Activated CD4-positive, alpha-beta T cell treated with anti-CD3 and anti-CD28 coated beads for 36 hours (primary cell): Measurements from ENCODE around the gene PDGFRB. TPM values are rescaled to one million over a fixed set of nuclear protein-coding genes. Genes with fewer than 3 reads are reported as not detected.

Experiments
- ATAC-seq: fragments of 200-7000 bp; cut with Tn5 transposase; one replicate; pipeline ENCODE4 v1.10.0; 2021; ENCODE audit warnings: mild to moderate bottlenecking, moderate library complexity
- CTCF ChIA-PET: fragments of 350-600 bp; sonication (Branson Sonifier 250); formaldehyde crosslinking; loops from one replicate; lab custom pipeline; 2021; ENCODE audit warnings: antibody characterized with exemption; lab: Charles Lee
- POLR2A ChIA-PET: fragments of 350-600 bp; sonication (Branson Sonifier 250); formaldehyde crosslinking; loops from one replicate; lab custom pipeline; 2021; ENCODE audit warnings: antibody characterized with exemption, inconsistent platforms; lab: Charles Lee
- DNase-seq: peaks from one replicate; pipeline ENCODE4 v3.0.0-alpha.2; 2020
- H3K27ac Mint-ChIP-seq: one replicate; pipeline ENCODE4 v1.8.0; 2021; ENCODE audit warnings: mixed read lengths
- H3K27me3 Mint-ChIP-seq: one replicate; pipeline ENCODE4 v1.8.0; 2021; ENCODE audit warnings: mixed read lengths
- H3K36me3 Mint-ChIP-seq: one replicate; pipeline ENCODE4 v1.8.0; 2021; ENCODE audit warnings: low read depth, mixed read lengths
- H3K4me1 Mint-ChIP-seq: one replicate; pipeline ENCODE4 v1.8.0; 2021; ENCODE audit warnings: mixed read lengths
- H3K4me3 Mint-ChIP-seq: one replicate; pipeline ENCODE4 v1.8.0; 2021; ENCODE audit warnings: mild to moderate bottlenecking, moderate library complexity, mixed read lengths
- H3K9me3 Mint-ChIP-seq: one replicate; pipeline ENCODE4 v1.8.0; 2021; ENCODE audit warnings: low read depth, mixed read lengths
- intact Hi-C, 2 experiments: fragments of 100-400 bp; cut with DNase I in 1 of 2; cut with micrococcal nuclease in 1 of 2; formaldehyde crosslinking; loops; one replicate each; pipeline versions ENCODE4 v1.14.2 to v1.15.1; 2022 to 2024; cut with DNase I, micrococcal nuclease
- total RNA-seq, 2 experiments: library from RNA; stranded (reverse); gene quantifications; one replicate each; pipeline ENCODE4 v1.2.3, GENCODE V29; 2021

The PDGFRB gene
- total RNA-seq, 2 experiments from 2014 or later, result not detected

DNA sequence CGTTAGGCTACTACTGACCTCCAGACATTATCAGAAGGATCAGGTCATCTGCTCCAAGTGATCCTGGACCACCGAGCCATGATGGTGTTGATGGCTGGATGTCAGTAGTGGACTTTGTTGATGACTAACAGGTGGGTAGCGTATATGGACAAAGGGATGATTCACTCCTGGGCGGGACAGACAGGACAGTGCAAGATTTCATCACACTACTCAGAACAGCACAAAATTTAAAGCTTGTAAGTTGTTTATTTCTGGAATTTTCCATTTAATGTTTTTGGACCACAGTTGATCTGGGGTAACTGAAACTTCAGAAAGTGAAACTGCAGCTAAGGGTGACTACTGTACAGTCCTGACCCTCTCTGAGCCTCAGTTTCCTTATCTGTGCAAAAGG is 12.7 kb downstream of the PDGFRB start:
- ChIA-PET CTCF (interaction anchor here (1.0 kb wide), 1 partner anchor 41 kb away, joined by 3 read pairs; no protein-coding TSS in a partner anchor), POLR2A (no interaction called here)
- no peak overlapping the region for H3K27ac Mint-ChIP-seq
- H3K27me3 Mint-ChIP-seq, result no peaks in the 10 kb centered on the region
- H3K4me1 Mint-ChIP-seq, result no peaks in the 10 kb centered on the region
- ATAC-seq, result no peak
- intact Hi-C loops, result no loop called here
- H3K9me3 Mint-ChIP-seq, result no peaks in the 10 kb centered on the region
- H3K4me3 Mint-ChIP-seq, result no peak overlapping the region
- no peaks in the 10 kb centered on the region for H3K36me3 Mint-ChIP-seq
- no peak for DNase-seq

DNA sequence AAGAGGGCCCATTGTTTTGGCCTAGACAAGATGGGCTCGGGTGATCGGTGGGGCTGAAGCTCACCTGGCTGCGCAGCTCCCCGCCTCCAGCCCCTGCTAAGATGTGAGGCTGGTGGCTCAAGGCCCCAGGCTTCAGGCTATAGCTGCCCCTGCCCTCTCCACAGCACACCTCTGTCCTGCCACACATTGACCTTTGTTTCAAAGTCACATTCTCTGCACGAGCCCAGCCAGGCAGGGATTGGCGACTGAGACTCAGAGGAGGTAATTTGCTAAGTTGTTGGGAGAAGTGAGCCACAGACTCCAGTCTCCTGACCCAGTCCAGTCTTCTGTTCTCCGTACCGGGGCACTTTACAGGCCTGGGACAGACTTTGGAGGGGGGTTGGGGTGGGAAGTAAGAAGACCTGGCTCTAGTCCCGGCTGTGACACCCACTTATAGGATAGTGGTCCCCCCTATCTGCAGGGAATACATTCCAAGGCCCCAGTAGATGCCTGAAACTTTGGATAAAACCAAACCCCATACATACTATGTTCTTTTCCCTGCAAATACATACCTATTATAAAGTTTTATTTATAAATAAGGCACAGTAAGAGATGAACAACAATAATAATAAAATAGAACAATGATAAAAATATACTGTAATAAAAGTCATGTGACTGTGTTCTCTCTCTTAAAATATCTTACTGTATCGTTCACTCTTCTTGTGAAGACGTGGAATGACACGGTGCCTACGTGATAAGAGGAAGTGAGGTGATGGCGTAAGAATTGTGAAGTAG is 13.3 kb downstream of the PDGFRB start:
- ChIA-PET CTCF (interaction anchor here (1.0 kb wide), 1 partner anchor 41 kb away, joined by 3 read pairs; no protein-coding TSS in a partner anchor), POLR2A (no interaction called here)
- DNase-seq, result no peak
- no peak for ATAC-seq
- Mint-ChIP-seq H3K27ac (no peak overlapping the region), H3K4me3 (no peak overlapping the region), H3K27me3 (no peaks in the 10 kb centered on the region), H3K4me1 (no peaks in the 10 kb centered on the region), H3K9me3 (no peaks in the 10 kb centered on the region), H3K36me3 (no peaks in the 10 kb centered on the region)
- intact Hi-C loops, result no loop called here

DNA sequence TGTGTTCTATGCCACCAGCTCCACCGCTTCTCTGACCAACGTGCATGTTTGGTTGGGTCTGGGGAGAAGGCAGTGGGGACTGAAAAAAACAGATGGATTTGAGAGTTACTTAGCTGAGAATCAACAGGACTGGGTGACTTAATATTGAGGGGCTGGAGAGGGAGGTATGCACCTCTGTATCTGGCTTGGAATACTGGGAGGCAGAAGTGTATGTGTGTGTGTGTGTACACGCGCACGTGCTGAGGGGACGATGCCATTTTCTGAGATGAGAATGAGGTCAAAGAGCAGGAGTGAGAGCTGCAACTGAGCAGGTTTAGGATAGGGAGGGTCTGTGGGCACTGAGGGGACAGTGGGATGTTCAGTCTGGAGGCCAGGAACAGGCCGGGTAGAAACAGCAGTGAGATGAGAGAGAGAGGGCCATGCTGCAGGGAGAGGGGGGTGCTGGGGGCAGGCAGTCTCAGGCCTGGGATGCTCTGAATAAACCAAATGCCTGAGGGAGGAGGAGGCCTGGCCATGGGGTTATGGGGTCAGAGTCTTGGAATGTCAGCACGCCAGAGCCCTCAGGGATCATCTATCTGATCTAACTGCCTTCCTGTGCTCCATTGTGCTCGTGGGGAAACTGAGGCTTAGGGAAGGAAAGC is 14.0 kb downstream of the PDGFRB start:
- Mint-ChIP-seq H3K27ac (no peak overlapping the region), H3K27me3 (no peaks in the 10 kb centered on the region), H3K4me3 (no peak overlapping the region), H3K4me1 (no peaks in the 10 kb centered on the region), H3K9me3 (no peaks in the 10 kb centered on the region), H3K36me3 (no peaks in the 10 kb centered on the region)
- ChIA-PET CTCF (no interaction called here), POLR2A (no interaction called here)
- intact Hi-C loops, result no loop called here
- DNase-seq, result no peak
- no peak for ATAC-seq

DNA sequence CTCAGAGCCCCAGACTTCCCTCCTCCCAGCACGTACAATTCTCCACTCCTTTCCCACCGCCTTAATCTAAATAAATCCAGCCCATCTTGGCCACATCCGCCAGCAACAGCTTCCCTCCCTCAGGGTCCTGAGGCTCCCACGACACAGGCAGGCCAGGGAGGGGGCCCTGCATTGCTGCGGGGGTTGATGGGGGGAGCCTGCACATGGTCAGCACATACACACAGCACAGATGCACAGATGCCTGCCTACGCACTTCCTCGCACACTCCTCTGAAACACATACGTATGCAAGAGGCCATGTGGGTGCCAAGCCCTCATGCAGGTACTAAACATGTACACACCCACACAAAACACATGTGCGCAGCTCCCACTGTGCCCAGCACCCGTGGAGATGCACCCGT is 14.8 kb downstream of the PDGFRB start:
- Mint-ChIP-seq H3K27ac (no peak overlapping the region), H3K27me3 (no peaks in the 10 kb centered on the region), H3K4me1 (no peaks in the 10 kb centered on the region), H3K36me3 (no peaks in the 10 kb centered on the region), H3K4me3 (no peak overlapping the region), H3K9me3 (no peaks in the 10 kb centered on the region)
- ChIA-PET CTCF (no interaction called here), POLR2A (no interaction called here)
- intact Hi-C loops, result no loop called here
- no peak for ATAC-seq
- DNase-seq, result no peak

DNA sequence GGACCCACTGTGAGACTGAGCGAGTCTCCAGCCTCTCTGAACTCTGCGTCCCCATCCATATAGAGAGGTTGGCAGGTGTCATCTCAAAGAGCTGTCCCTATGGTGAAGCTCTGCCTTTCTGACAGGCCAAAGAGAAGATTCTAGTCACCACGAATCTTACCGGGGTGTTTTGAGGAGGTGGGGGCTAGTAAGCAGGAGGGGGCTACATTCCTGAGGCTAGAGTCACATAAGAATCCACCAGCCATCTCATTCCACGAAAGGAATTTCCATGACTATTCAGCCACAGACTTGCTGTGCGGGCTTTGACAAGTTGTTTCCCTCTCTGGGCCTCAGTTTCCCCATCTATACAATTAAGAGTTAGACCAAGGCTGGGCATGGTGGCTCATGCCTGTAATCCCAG is 16.3 kb downstream of the PDGFRB start:
- no peak for ATAC-seq
- Mint-ChIP-seq H3K4me3 (no peak overlapping the region), H3K27ac (no peak overlapping the region), H3K9me3 (no peaks in the 10 kb centered on the region), H3K4me1 (no peaks in the 10 kb centered on the region), H3K36me3 (no peaks in the 10 kb centered on the region), H3K27me3 (no peaks in the 10 kb centered on the region)
- intact Hi-C loops, result no loop called here
- ChIA-PET CTCF (interaction anchor here (0.7 to 0.8 kb wide), 2 partner anchors 71 to 161 kb away, joined by 3 read pairs; no protein-coding TSS in a partner anchor), POLR2A (no interaction called here)
- DNase-seq, result no peak

DNA sequence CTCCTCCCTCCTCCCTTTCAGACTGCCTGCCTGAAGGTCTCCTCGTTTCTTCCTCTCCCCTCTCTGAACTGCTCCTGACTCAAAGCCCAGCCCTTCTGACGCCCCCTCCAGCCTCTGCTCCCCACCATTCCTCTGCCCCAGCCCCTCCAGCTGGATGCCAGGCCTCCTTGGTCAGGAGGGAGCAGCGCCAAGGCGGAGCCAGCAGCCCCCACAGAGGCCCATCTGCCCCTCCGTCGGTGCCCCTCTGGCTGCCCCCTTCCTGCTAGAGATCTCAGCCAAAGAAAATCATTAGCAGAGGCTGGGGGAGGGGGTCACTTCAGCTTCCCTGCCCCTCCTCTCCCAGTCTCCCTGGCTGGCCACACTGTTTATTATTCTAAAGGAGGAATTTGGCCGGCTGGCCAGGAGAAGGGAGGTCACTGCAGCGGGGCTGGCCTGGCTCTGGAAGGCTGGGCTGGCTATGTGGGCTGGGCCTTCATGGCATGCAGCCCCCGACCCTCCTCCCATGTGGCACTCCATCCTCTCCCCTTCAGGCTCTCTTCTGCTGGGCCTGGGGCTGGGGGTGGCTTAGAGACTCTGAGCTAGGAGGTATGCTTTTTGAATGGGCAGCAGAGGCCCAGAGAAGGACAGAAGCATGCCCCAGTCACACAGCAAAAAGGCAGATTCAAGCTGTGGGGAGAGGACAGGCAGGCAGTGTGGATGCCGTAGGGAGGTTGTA is 16.9 kb downstream of the PDGFRB start:
- no peak for ATAC-seq
- Mint-ChIP-seq H3K27ac (no peak overlapping the region), H3K4me1 (no peaks in the 10 kb centered on the region), H3K9me3 (no peaks in the 10 kb centered on the region), H3K36me3 (no peaks in the 10 kb centered on the region), H3K27me3 (no peaks in the 10 kb centered on the region), H3K4me3 (no peak overlapping the region)
- no peak for DNase-seq
- POLR2A ChIA-PET, result no interaction called here
- CTCF ChIA-PET, result interaction anchor here (0.6 to 0.8 kb wide), 2 partner anchors 161 to 697 kb away, joined by 3 read pairs; no protein-coding TSS in a partner anchor
- intact Hi-C loops, result no loop called here

DNA sequence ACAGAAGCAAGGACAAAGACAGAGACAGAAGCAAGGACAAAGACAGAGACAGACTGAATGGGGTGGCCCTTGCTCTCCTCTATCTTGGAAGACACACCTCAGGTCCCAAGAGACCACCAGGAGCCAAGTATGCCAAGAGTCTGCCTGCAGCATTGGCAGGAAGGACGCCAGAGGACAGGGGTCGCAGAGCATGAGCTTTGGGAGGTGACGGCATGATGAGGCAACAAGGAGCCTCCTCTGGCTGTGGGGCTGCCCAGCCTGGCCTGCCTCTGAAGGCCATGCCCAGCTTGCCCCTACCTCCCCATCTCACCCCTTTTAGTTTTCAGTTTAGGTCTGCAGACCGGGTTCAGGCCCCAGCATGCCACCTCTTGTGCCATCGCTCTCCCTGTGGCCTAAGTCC is 17.6 kb downstream of the PDGFRB start:
- no peaks in the 10 kb centered on the region for H3K9me3 Mint-ChIP-seq
- no peak for ATAC-seq
- no peak overlapping the region for H3K27ac Mint-ChIP-seq

DNA sequence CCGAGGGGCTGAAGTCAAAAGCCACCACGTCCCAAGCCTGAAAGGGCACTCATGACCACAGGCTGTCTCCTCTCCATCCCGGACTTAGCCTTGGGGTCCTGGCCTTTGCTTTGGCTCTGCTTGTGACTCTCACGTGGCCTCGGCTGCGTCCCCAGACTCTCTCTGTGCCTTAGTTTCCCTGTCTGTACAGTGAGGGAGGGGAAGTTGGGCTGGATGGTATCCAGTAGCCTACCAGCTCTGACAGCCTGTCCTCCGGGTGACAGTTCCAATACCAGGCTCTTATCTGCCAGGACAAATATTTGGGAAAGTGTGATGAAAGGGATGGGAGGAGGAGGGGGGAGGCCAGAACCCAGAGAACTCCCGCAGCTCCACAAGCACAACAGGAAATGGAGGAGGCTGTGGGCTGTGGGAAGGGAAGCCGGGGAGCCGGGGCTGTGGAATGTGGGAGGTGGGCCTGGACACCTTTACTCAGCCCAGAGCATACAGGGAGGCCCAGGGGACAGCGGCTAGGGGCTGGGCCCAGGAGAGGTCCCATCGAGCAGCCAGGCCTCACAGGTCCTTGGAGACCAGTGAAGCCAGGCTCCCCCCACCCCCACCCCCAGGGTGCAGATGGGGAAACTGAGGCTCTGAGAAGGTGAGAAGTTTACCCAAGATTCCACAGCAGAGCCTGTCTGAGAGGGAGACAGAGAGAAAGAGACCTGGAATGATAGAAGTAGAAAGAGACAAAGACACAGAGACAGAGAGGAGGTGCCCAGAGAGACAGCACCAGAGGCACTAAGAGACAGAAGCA is 18.3 kb downstream of the PDGFRB start:
- DNase-seq (no peak), ATAC-seq (no peak)
- Mint-ChIP-seq H3K4me1 (no peaks in the 10 kb centered on the region), H3K27ac (no peak overlapping the region), H3K36me3 (no peaks in the 10 kb centered on the region), H3K27me3 (no peaks in the 10 kb centered on the region), H3K4me3 (no peak overlapping the region), H3K9me3 (no peaks in the 10 kb centered on the region)
- POLR2A ChIA-PET, result no interaction called here
- CTCF ChIA-PET, result interaction anchor here (1.7 kb wide), 1 partner anchor 10 kb away, joined by 6 read pairs; no protein-coding TSS in a partner anchor
- intact Hi-C loops, result no loop called here

More for the DNA sequence above, 17.6 kb downstream of the PDGFRB start:
- no peaks in the 10 kb centered on the region for H3K4me1 Mint-ChIP-seq
- CTCF ChIA-PET, result interaction anchor here (0.6 kb wide), 1 partner anchor 696 kb away, joined by 3 read pairs; no protein-coding TSS in a partner anchor
- no peak for DNase-seq
- intact Hi-C loops, result no loop called here
- no peaks in the 10 kb centered on the region for H3K27me3 Mint-ChIP-seq
- H3K4me3 Mint-ChIP-seq, result no peak overlapping the region
- POLR2A ChIA-PET, result no interaction called here
- H3K36me3 Mint-ChIP-seq, result no peaks in the 10 kb centered on the region

DNA sequence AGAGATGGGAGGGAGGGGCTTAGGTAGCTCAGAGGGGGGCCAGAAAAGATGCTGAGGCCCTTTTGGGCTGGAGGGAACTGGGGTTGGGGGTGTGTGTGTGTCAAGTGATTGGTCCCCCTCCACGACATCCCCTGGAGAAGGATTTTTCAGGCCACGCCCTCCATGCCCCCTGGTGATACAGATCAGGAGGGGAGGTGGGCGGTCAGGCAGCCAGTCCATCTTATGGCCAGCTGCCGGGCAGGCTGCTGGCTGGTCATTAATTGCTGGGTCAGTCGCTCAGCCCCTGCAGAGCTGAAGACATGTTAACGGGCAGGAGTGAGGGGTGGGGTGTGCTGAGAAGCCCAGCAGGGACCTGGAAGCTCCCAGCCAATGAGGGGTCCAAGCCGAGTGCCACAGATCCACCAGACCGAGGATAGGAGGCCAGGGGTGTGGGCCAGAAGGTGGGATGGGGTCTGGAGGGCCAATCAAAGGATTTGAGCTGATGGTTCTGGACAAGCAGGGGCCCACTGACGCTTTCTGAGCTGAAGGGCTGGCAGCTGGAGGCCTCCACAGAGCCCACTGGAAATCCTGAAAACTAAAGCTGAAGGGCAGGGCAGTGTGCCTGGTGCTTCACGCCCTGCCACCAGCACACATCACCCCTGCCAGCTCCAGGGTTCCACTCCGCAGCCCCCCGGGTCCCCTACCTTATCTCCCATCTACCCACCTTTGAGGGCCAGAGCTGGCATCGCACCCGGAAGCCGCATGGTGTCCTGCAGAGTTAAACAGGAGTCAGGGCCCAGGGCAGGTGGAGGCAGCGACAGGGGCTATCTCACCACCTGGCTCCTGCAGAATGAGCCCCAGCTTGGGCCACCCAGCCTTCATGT is 19.1 kb downstream of the PDGFRB start:
- H3K4me3 Mint-ChIP-seq, result no peak overlapping the region
- no peaks in the 10 kb centered on the region for H3K4me1 Mint-ChIP-seq
- POLR2A ChIA-PET, result no interaction called here
- H3K9me3 Mint-ChIP-seq, result no peaks in the 10 kb centered on the region
- no peaks in the 10 kb centered on the region for H3K36me3 Mint-ChIP-seq
- CTCF ChIA-PET, result interaction anchor here (0.6 to 1.7 kb wide), 2 partner anchors 9 to 15 kb away, joined by 3 to 6 read pairs; no protein-coding TSS in a partner anchor
- ATAC-seq, result no peak
- no peak overlapping the region for H3K27ac Mint-ChIP-seq
- no peaks in the 10 kb centered on the region for H3K27me3 Mint-ChIP-seq
- no peak for DNase-seq
- intact Hi-C loops, result no loop called here

DNA sequence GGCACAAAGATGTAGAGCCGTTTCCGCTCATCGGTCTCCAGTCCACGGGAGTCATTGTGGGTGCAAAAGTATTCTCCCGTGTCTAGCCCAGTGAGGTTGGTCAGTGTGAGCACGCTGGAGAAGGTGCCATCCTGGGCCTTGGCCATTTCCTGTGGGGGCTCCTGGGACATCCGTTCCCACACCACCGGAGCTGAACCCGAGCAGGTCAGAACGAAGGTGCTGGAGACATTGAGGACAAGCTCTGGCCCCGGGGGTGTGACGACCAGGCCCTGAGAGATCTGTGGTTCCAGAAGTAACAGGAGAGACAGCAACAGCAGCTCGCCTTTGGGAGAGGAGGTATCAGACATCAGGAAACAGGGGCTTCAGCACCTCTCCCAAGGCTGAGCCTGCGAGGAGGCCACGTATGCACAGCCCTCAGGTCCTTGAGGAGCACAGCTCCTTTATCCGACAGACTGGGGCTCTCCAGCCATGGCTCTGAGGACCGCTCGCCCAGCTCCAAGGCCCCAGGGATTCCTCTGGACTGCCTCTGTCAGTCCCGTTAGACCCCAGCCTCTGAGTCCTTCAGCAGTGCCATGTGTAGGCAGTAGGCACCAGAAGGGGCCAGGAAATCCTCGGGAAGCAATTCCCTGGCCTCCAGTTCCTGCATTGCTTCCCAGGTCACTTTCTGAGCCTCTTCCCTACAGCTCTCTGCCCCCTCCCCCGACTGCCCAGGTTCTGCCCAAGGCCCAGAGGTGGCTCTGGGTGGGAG is 19.9 kb downstream of the PDGFRB start:
- ATAC-seq (no peak), DNase-seq (no peak)
- intact Hi-C loops, result no loop called here
- no peaks in the 10 kb centered on the region for H3K4me1 Mint-ChIP-seq
- ChIA-PET CTCF (interaction anchor here (0.7 to 1.7 kb wide), 3 partner anchors 8 to 123 kb away, joined by 3 to 6 read pairs (median 3); no protein-coding TSS in a partner anchor), POLR2A (no interaction called here)
- no peaks in the 10 kb centered on the region for H3K9me3 Mint-ChIP-seq
- H3K27ac Mint-ChIP-seq, result no peak overlapping the region
- H3K27me3 Mint-ChIP-seq, result no peaks in the 10 kb centered on the region
- H3K4me3 Mint-ChIP-seq, result no peak overlapping the region
- no peaks in the 10 kb centered on the region for H3K36me3 Mint-ChIP-seq
